OCI-LY3 (cell line): Measurements from ENCODE around the gene STK32B.

ENCODE experiments used
- H2AFZ ChIP-seq: fragments of 200-600, 300-600 bp; shearing (Covaris generic); 2 replicates; pipeline ENCODE4 v1.6.0; 2014; ENCODE audit warnings: antibody characterized with exemption, low read depth, low read length
- H3K27ac ChIP-seq: fragments of 200-600, 300-600 bp; sonication (generic); 2 replicates; pipeline ENCODE4 v1.5.1; 2014; ENCODE audit warnings: mild to moderate bottlenecking, low read length, moderate library complexity, mixed read lengths
- H3K27me3 ChIP-seq: fragments of 200-600, 300-600 bp; sonication (generic); 2 replicates; pipeline ENCODE4 v1.6.1; 2014; ENCODE audit warnings: low read depth, low read length, mixed read lengths
- H3K36me3 ChIP-seq: fragments of 200-600, 300-600 bp; sonication (generic); replicated peaks from 2 replicates; pipeline ENCODE3; 2014; ENCODE audit warnings: low read depth, low read length, mixed read lengths
- H3K4me1 ChIP-seq: fragments of 300-600, 200-600 bp; sonication (generic); 2 replicates; pipeline ENCODE4 v1.6.1; 2014; ENCODE audit warnings: low read length, mixed read lengths
- H3K4me2 ChIP-seq: fragments of 200-600, 300-600 bp; sonication (generic); 2 replicates; pipeline ENCODE4 v1.6.1; 2014; ENCODE audit warnings: low read length, mixed read lengths
- H3K4me3 ChIP-seq: fragments of 300-600, 200-600 bp; sonication (generic); 2 replicates; pipeline ENCODE4 v1.5.1; 2014; ENCODE audit warnings: antibody characterized with exemption, mild to moderate bottlenecking, low read length, moderate library complexity
- H3K79me2 ChIP-seq: fragments of 300-600, 200-600 bp; shearing (Covaris generic); 2 replicates; pipeline ENCODE4 v1.6.1; 2014; ENCODE audit warnings: mild to moderate bottlenecking, low read length, mixed read lengths
- H3K9ac ChIP-seq: fragments of 300-600, 200-600 bp; shearing (Covaris generic); 2 replicates; pipeline ENCODE4 v1.6.0; 2014; ENCODE audit warnings: mild to moderate bottlenecking, low read length, moderate library complexity
- H3K9me3 ChIP-seq: fragments of 200-600, 300-600 bp; shearing (Covaris generic); 2 replicates; pipeline ENCODE4 v1.6.1; 2014; ENCODE audit warnings: low read length, mixed read lengths; ENCODE audit not compliant: insufficient read depth
- H4K20me1 ChIP-seq: fragments of 200-600, 300-600 bp; sonication (generic); 2 replicates; pipeline ENCODE4 v1.6.1; 2016; ENCODE audit warnings: low read length, mixed read lengths; ENCODE audit not compliant: insufficient read depth
- CTCF ChIP-seq: fragments of 200-600, 300-600 bp; sonication (generic); IDR thresholded peaks from 2 replicates; pipeline ENCODE4 v1.5.1; 2014; ENCODE audit warnings: antibody characterized with exemption, low read length, low read depth
- EZH2phosphoT487 ChIP-seq: fragments of 200-600 bp; shearing (Covaris generic); IDR thresholded peaks from 2 replicates; pipeline ENCODE4 v1.6.1; 2018; ENCODE audit warnings: antibody characterized with exemption, mixed run types, low read depth

The STK32B gene

DNA sequence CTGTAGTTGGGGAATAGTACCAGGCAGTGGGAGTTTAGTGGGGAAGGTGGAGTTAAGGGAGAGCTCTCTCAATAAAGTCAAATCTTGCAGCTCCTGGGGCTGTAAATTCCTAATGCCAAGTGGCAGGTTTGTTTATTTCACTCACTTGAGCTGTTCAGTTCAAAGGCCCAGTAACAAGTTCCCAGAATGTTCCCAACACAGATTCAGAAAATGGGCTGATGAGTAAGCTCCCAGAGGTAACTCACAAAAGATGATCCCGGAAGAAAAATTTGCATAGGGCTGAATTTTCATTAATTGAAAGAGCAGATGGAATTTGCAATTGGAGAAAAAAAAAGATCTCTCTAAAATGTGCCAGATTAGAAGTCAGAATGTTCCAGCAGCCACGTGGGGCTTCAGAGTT is 370.9 kb downstream of the STK32B start:
- Histone ChIP-seq H3K9me3 (0 out of 2 replicates have a peak, but pooled peaks cover under 1% of the 10 kb centered on the region), H4K20me1 (no peaks in the 10 kb centered on the region), H3K9ac (no peak overlapping the region), H3K27me3 (peaks cover 34% of the 10 kb centered on the region), H3K4me2 (no peak overlapping the region), H3K4me1 (no peaks in the 10 kb centered on the region), H3K4me3 (no peak overlapping the region), H3K79me2 (no peaks in the 10 kb centered on the region), H2AFZ (no peak overlapping the region), H3K27ac (no peak overlapping the region), H3K36me3 (no peaks in the 10 kb centered on the region)
- TF ChIP-seq EZH2phosphoT487: no peak
- no peak for TF ChIP-seq CTCF

- H3K36me3 ChIP-seq: no peaks in the 10 kb centered on the region
- H3K4me2 ChIP-seq: no peak overlapping the region
- no peak overlapping the region for H3K4me3 ChIP-seq
- no peak overlapping the region for H3K27ac ChIP-seq
- H3K9me3 ChIP-seq: no peaks in the 10 kb centered on the region
- no peaks in the 10 kb centered on the region for H3K4me1 ChIP-seq
- no peaks in the 10 kb centered on the region for H3K79me2 ChIP-seq
- no peaks in the 10 kb centered on the region for H4K20me1 ChIP-seq
- H3K9ac ChIP-seq: no peak overlapping the region
- TF ChIP-seq CTCF (no peak), EZH2phosphoT487 (no peak)
- peaks cover 21% of the 10 kb centered on the region for H3K27me3 ChIP-seq
- no peak overlapping the region for H2AFZ ChIP-seq
Observed at GRCh38 chr4:5423670-5424069, 372.4 kb downstream of the STK32B start.

GRCh38 chr4:5424211-5424610 is 372.9 kb downstream of the STK32B start:
- no peaks in the 10 kb centered on the region for H4K20me1 ChIP-seq
- no peaks in the 10 kb centered on the region for H3K9me3 ChIP-seq
- no peak overlapping the region for H3K4me3 ChIP-seq
- no peaks in the 10 kb centered on the region for H3K4me1 ChIP-seq
- no peak overlapping the region for H2AFZ ChIP-seq
- no peaks in the 10 kb centered on the region for H3K79me2 ChIP-seq
- H3K4me2 ChIP-seq: no peak overlapping the region
- H3K9ac ChIP-seq: no peak overlapping the region
- no peak overlapping the region for H3K27ac ChIP-seq
- TF ChIP-seq EZH2phosphoT487 (no peak), CTCF (no peak)
- peaks cover 21% of the 10 kb centered on the region for H3K27me3 ChIP-seq
- H3K36me3 ChIP-seq: no peaks in the 10 kb centered on the region

GRCh38 chr4:5424901-5425300 is 373.6 kb downstream of the STK32B start:
- H3K4me2 ChIP-seq: no peak overlapping the region
- no peak overlapping the region for H3K9ac ChIP-seq
- TF ChIP-seq EZH2phosphoT487: no peak
- H3K4me1 ChIP-seq: no peaks in the 10 kb centered on the region
- H2AFZ ChIP-seq: no peak overlapping the region
- no peak overlapping the region for H3K4me3 ChIP-seq
- H3K36me3 ChIP-seq: no peaks in the 10 kb centered on the region
- H3K9me3 ChIP-seq: no peaks in the 10 kb centered on the region
- H3K27me3 ChIP-seq: peaks cover 20% of the 10 kb centered on the region
- H4K20me1 ChIP-seq: no peaks in the 10 kb centered on the region
- no peak overlapping the region for H3K27ac ChIP-seq
- H3K79me2 ChIP-seq: no peaks in the 10 kb centered on the region

DNA sequence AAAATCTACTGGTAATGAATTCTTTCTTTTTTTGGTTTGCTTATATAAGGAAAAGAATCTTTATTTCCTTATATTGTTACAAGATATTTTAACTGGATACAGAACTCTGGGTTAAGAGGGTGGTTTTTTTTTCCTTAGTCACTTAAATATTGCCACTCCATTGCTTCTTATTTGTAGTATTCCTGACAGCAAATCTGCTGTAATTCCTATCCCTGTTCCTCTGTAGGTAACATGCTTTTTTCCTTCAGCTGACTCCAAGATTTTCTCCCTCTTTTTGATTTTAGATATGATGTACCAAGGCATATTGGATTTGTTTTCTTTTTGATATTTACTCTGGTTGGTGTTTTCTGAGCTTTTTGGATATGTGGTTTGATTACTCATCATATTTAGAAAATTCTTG is 378.5 kb downstream of the STK32B start:
- H4K20me1 ChIP-seq: no peaks in the 10 kb centered on the region

More for the DNA sequence above, 378.5 kb downstream of the STK32B start:
- no peaks in the 10 kb centered on the region for H3K9me3 ChIP-seq
- no peak overlapping the region for H2AFZ ChIP-seq
- no peak overlapping the region for H3K4me2 ChIP-seq
- TF ChIP-seq EZH2phosphoT487 (no peak), CTCF (no peak)
- H3K27ac ChIP-seq: no peak overlapping the region
- H3K79me2 ChIP-seq: no peaks in the 10 kb centered on the region
- no peaks in the 10 kb centered on the region for H3K4me1 ChIP-seq
- H3K9ac ChIP-seq: no peak overlapping the region
- H3K4me3 ChIP-seq: no peak overlapping the region
- H3K36me3 ChIP-seq: no peaks in the 10 kb centered on the region
- peaks cover 16% of the 10 kb centered on the region for H3K27me3 ChIP-seq
